ENCODE measurements around the gene CAMSAP1. TPM values are rescaled to one million over a fixed set of nuclear protein-coding genes. Genes with fewer than 3 reads are reported as not detected.

The CAMSAP1 gene
- total RNA-seq, 6 experiments from 2014 or later: 5.2 to 16.1 (median 10.4) TPM

- 93% methylated on average over 9 of the region's 12 CpGs for WGBS (ENCODE audit: insufficient coverage, low coverage, low lambda C conversion rate, missing lambda C conversion rate)
- Histone ChIP-seq H3K27ac (no peak overlapping the region), H3K27me3 (no peaks in the 10 kb centered on the region), H3K4me3 (no peak overlapping the region), H3K9me3 (no peaks in the 10 kb centered on the region), H3K4me1 (no peaks in the 10 kb centered on the region), H3K36me3 (no peaks in the 10 kb centered on the region)
- intact Hi-C loops (cut with DNase I): no loop called here
- TF ChIP-seq POLR2A (IDR thresholded peaks at IDR 0.05): no peak
- no peak for TF ChIP-seq CTCF (IDR thresholded peaks at IDR 0.05)
- no peak for ATAC-seq
- no peak for DNase-seq
Measured at GRCh38 chr9:135882011-135882410, 25.3 kb downstream of the CAMSAP1 start.

- H3K27me3 ChIP-seq: no peaks in the 10 kb centered on the region
- ATAC-seq: no peak
- H3K36me3 ChIP-seq: no peaks in the 10 kb centered on the region
- H3K4me1 ChIP-seq: no peaks in the 10 kb centered on the region
- no peak overlapping the region for H3K27ac ChIP-seq
- DNase-seq: no peak
- no peak overlapping the region for H3K4me3 ChIP-seq
- no peak for TF ChIP-seq CTCF (IDR thresholded peaks at IDR 0.05)
- no peak for TF ChIP-seq POLR2A (IDR thresholded peaks at IDR 0.05)
- no peaks in the 10 kb centered on the region for H3K9me3 ChIP-seq
- intact Hi-C loops (cut with DNase I): no loop called here
- WGBS (ENCODE audit: insufficient coverage, low coverage, low lambda C conversion rate, missing lambda C conversion rate): 82% methylated on average over 6 of the region's 12 CpGs
Measured at GRCh38 chr9:135880438-135880837, 26.9 kb downstream of the CAMSAP1 start.

- H3K4me1 ChIP-seq: no peaks in the 10 kb centered on the region
- intact Hi-C loops (cut with DNase I): no loop called here
- ATAC-seq (no peak), DNase-seq (no peak)
- H3K27me3 ChIP-seq: no peaks in the 10 kb centered on the region
- H3K36me3 ChIP-seq: no peaks in the 10 kb centered on the region
- no peak for TF ChIP-seq CTCF (IDR thresholded peaks at IDR 0.05)
- TF ChIP-seq POLR2A (IDR thresholded peaks at IDR 0.05): no peak
- no peak overlapping the region for H3K27ac ChIP-seq
- no peak overlapping the region for H3K4me3 ChIP-seq
- H3K9me3 ChIP-seq: no peaks in the 10 kb centered on the region
- WGBS (ENCODE audit: insufficient coverage, low coverage, low lambda C conversion rate, missing lambda C conversion rate): 87% methylated on average over 6 of the region's 8 CpGs
Measured at GRCh38 chr9:135879619-135880018, 27.7 kb downstream of the CAMSAP1 start.

- ATAC-seq: no peak
- H3K36me3 ChIP-seq: no peaks in the 10 kb centered on the region
- no peak for DNase-seq
- no peaks in the 10 kb centered on the region for H3K9me3 ChIP-seq
- no peak overlapping the region for H3K27ac ChIP-seq
- TF ChIP-seq CTCF (IDR thresholded peaks at IDR 0.05): no peak
- TF ChIP-seq POLR2A (IDR thresholded peaks at IDR 0.05): no peak
- 86% methylated on average over 2 of the region's 2 CpGs for WGBS (ENCODE audit: insufficient coverage, low coverage, low lambda C conversion rate, missing lambda C conversion rate)
- intact Hi-C loops (cut with DNase I): no loop called here
- H3K27me3 ChIP-seq: no peaks in the 10 kb centered on the region
- H3K4me3 ChIP-seq: no peak overlapping the region
- no peaks in the 10 kb centered on the region for H3K4me1 ChIP-seq
Measured at GRCh38 chr9:135879237-135879601, 28.1 kb downstream of the CAMSAP1 start.
